DOHH2 (cell line): ENCODE results near the gene SIPA1.

Experiments used
- H3F3A ChIP-seq: fragments of 200-600 bp; sonication (generic), shearing (Covaris generic); 2 replicates; pipeline ENCODE4 v1.6.0; 2016; ENCODE audit warnings: antibody characterized with exemption, mild to moderate bottlenecking; ENCODE audit not compliant: control insufficient read depth, insufficient read depth
- H3K27ac ChIP-seq: fragments of 200-600 bp; sonication (generic); 2 replicates; pipeline ENCODE4 v1.5.1; 2014; ENCODE audit warnings: low read depth, mild to moderate bottlenecking, low read length, moderate library complexity
- H3K27me3 ChIP-seq: fragments of 200-600 bp; sonication (generic); 2 replicates; pipeline ENCODE4 v1.6.1; 2014; ENCODE audit warnings: mild to moderate bottlenecking, low read length, mixed read lengths; ENCODE audit not compliant: control insufficient read depth
- H3K36me3 ChIP-seq: fragments of 200-600 bp; sonication (generic); 2 replicates; pipeline ENCODE4 v1.6.1; 2014; ENCODE audit warnings: mild to moderate bottlenecking, low read length, moderate library complexity, mixed read lengths; ENCODE audit not compliant: control insufficient read depth
- H3K4me1 ChIP-seq: fragments of 200-600 bp; sonication (generic); 2 replicates; pipeline ENCODE4 v1.6.1; 2014; ENCODE audit warnings: mild to moderate bottlenecking, low read length, mixed read lengths; ENCODE audit not compliant: control insufficient read depth
- H3K4me2 ChIP-seq: fragments of 200-600 bp; sonication (generic); 2 replicates; pipeline ENCODE4 v1.6.0; 2014; ENCODE audit warnings: mild to moderate bottlenecking, low read length, moderate library complexity
- H3K4me3 ChIP-seq: fragments of 200-600 bp; sonication (generic); 2 replicates; pipeline ENCODE4 v1.5.1; 2014; ENCODE audit warnings: mild to moderate bottlenecking, low read length, mixed read lengths
- H3K79me2 ChIP-seq: fragments of 200-600 bp; sonication (generic); 2 replicates; pipeline ENCODE4 v1.6.1; 2014; ENCODE audit warnings: mild to moderate bottlenecking, low read length, mixed read lengths; ENCODE audit not compliant: control insufficient read depth
- H3K9me2 ChIP-seq: fragments of 200-600 bp; sonication (generic); replicated peaks from 2 replicates; pipeline ENCODE4 v1.6.1; 2014; ENCODE audit warnings: mild to moderate bottlenecking, low read length, mixed read lengths; ENCODE audit not compliant: control insufficient read depth
- H3K9me3 ChIP-seq: fragments of 200-600 bp; sonication (generic); 2 replicates; pipeline ENCODE4 v1.6.1; 2014; ENCODE audit warnings: antibody characterized with exemption, low read length, mixed read lengths; ENCODE audit not compliant: control insufficient read depth, insufficient read depth
- H4K20me1 ChIP-seq: fragments of 200-600 bp; sonication (generic); 2 replicates; pipeline ENCODE4 v1.6.0; 2014; ENCODE audit warnings: low read depth, mild to moderate bottlenecking, antibody characterized with exemption, low read length, moderate library complexity; ENCODE audit not compliant: control insufficient read depth, insufficient read depth
- EZH2phosphoT487 ChIP-seq: fragments of 200-600 bp; sonication (generic); IDR thresholded peaks from 2 replicates; pipeline ENCODE4 v1.6.1; 2017; ENCODE audit warnings: borderline replicate concordance, mild to moderate bottlenecking, antibody characterized with exemption, low read length, moderate library complexity, mixed read lengths
- TF ChIP-seq, protein P1 (sequence below): fragments of 200-600 bp; sonication (generic); IDR thresholded peaks from one replicate; pipeline ENCODE4 v1.5.1; 2014; ENCODE audit warnings: antibody characterized with exemption, mild to moderate bottlenecking, low read depth, low read length; ENCODE audit not compliant: poor library complexity, severe bottlenecking

Gene SIPA1

GRCh38 chr11:65649656-65650546 lies 12.0 kb downstream of the SIPA1 start:
- peaks cover 68% of the 10 kb centered on the region for H3K36me3 ChIP-seq
- H4K20me1 ChIP-seq = no peaks in the 10 kb centered on the region; the same call in 1 of the 2 replicates
- H3K9me2 ChIP-seq = no peaks in the 10 kb centered on the region
- peaks cover 6% of the 10 kb centered on the region; the same call in 1 of the 2 replicates for H3K79me2 ChIP-seq
- H3K27ac ChIP-seq = no peak overlapping the region
- H3K4me2 ChIP-seq = no peak overlapping the region
- TF ChIP-seq, protein P1, sequence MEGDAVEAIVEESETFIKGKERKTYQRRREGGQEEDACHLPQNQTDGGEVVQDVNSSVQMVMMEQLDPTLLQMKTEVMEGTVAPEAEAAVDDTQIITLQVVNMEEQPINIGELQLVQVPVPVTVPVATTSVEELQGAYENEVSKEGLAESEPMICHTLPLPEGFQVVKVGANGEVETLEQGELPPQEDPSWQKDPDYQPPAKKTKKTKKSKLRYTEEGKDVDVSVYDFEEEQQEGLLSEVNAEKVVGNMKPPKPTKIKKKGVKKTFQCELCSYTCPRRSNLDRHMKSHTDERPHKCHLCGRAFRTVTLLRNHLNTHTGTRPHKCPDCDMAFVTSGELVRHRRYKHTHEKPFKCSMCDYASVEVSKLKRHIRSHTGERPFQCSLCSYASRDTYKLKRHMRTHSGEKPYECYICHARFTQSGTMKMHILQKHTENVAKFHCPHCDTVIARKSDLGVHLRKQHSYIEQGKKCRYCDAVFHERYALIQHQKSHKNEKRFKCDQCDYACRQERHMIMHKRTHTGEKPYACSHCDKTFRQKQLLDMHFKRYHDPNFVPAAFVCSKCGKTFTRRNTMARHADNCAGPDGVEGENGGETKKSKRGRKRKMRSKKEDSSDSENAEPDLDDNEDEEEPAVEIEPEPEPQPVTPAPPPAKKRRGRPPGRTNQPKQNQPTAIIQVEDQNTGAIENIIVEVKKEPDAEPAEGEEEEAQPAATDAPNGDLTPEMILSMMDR = no peak
- no peak for TF ChIP-seq EZH2phosphoT487
- H3K4me1 ChIP-seq = peaks cover 32% of the 10 kb centered on the region
- H3F3A ChIP-seq = peaks cover 23% of the 10 kb centered on the region
- no peak overlapping the region for H3K4me3 ChIP-seq
- no peaks in the 10 kb centered on the region for H3K27me3 ChIP-seq
- H3K9me3 ChIP-seq = no peaks in the 10 kb centered on the region

GRCh38 chr11:65650547-65651338 lies 12.8 kb downstream of the SIPA1 start:
- no peak overlapping the region for H3K4me2 ChIP-seq
- peaks cover 6% of the 10 kb centered on the region; the same call in 1 of the 2 replicates for H3K79me2 ChIP-seq
- H3K27me3 ChIP-seq = no peaks in the 10 kb centered on the region
- no peaks in the 10 kb centered on the region for H3K9me3 ChIP-seq
- no peaks in the 10 kb centered on the region; the same call in 1 of the 2 replicates for H4K20me1 ChIP-seq
- no peaks in the 10 kb centered on the region for H3K9me2 ChIP-seq
- H3F3A ChIP-seq = peaks cover 23% of the 10 kb centered on the region
- no peak overlapping the region for H3K4me3 ChIP-seq
- TF ChIP-seq EZH2phosphoT487 = no peak
- TF ChIP-seq, protein P1 = no peak
- H3K4me1 ChIP-seq = peaks cover 32% of the 10 kb centered on the region
- peaks cover 69% of the 10 kb centered on the region for H3K36me3 ChIP-seq
- H3K27ac ChIP-seq = no peak overlapping the region

DNA sequence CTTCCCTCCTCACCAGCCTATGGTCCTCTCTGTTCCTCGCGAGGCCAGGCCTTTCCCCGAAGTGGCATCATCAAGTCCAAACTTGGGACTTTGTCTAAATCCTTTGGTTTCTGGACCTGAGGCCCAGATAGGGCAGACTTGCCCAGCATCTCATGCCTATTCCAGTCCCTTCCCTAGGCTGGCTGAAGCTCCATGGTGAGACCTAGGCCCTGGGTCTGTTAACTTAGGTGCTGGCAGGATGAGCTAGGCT lies 13.4 kb downstream of the SIPA1 start:
- Histone ChIP-seq H3K9me2 (no peaks in the 10 kb centered on the region), H4K20me1 (no peaks in the 10 kb centered on the region; the same call in 1 of the 2 replicates), H3K4me3 (no peak overlapping the region), H3K79me2 (peaks cover 7% of the 10 kb centered on the region), H3K27ac (no peak overlapping the region), H3K4me2 (no peak overlapping the region), H3K36me3 (peaks cover 69% of the 10 kb centered on the region), H3K4me1 (peaks cover 32% of the 10 kb centered on the region), H3K9me3 (no peaks in the 10 kb centered on the region), H3K27me3 (no peaks in the 10 kb centered on the region), H3F3A (peaks cover 24% of the 10 kb centered on the region)
- no peak for TF ChIP-seq EZH2phosphoT487
- TF ChIP-seq, protein P1 = no peak
